GM12873 (cell line): ENCODE data around the gene KIR2DL1.
"Not testable (repeated sequence)": the region's sequence is repeated elsewhere in the genome, so short reads cannot be mapped to it uniquely, and the experiment has no call there.

Experiments
- CTCF ChIP-seq: IDR thresholded peaks from 2 replicates; pipeline ENCODE4 v1.5.1; 2012; ENCODE audit warnings: low read depth, mild to moderate bottlenecking, moderate library complexity, low read length, control low read depth; ENCODE audit not compliant: insufficient read depth; ENCODE audit errors: missing control alignments

KIR2DL1 gene

GRCh38 chr19:54731191-54731590 is 38.4 kb upstream of the KIR2DL1 start:
- no peak for TF ChIP-seq CTCF

GRCh38 chr19:54738306-54738705 is 31.3 kb upstream of the KIR2DL1 start, which contains the start of gene KIR2DL3:
Gene KIR2DL3, plus strand, starts transcription at chr19:54738513. Its CDS starts 33 bp downstream, at chr19:54738546.
- not testable (repeated sequence) for TF ChIP-seq CTCF

DNA sequence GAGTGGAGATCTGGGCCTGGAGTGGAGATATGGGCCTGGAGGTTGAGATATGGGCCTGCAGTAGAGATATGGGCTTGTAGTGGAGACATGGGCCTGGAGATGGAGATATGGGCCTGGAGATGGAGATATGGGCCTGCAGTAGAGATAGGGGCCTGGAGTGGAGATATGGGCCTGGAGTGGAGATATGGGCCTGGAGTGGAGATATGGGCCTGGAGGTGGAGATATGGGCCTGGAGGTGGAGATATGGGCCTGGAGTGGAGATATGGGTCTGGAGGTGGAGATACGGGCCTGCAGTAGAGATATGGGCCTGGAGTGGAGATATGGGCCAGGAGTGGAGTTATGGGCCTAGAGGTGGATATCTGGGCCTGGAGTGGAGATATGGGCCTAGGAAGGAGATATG is 30.9 kb upstream of the KIR2DL1 start:
- no peak for TF ChIP-seq CTCF

DNA sequence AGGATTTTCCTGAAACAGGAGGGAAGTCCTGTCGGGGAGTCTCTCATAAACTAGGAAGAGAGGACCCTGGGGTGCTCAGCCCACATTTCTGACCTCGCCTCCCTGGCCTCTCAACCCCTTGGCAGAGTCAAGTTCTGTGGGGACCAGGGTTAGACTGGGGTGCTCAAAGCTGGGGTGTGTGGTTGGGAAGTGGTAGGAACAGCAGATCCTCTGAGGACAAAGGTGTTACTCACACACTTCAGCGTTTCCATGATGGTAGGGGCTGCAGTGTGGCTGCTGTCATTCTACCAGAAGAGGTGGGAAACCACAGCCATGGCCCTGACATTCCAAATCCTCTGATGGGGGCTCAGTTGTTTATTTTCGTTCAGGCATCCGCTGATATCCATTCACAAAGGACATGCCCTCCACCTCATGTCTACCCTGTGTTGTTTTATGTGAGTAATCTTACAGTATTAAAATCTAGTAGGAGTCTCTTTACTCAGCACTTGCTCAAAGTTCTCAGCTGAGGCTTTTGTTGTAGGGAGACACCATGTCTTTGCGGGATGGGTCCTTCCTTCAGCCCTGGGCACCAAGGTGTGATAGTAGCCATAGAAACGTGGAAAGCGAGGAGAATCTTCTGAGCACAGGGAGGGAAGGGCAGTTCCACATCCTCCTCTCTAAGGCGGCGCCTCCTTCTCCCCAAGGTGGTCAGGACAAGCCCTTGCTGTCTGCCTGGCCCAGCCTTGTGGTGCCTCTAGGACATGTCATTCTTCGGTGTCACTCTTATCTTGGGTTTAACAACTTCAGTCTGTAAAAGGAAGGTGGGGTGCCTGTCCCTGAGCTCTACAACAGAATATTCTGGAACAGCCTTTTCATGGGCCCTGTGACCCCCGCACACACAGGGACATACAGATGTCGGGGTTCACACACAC is 29.8 kb upstream of the KIR2DL1 start:
- TF ChIP-seq CTCF = no peak

- TF ChIP-seq CTCF = no peak
Observed at GRCh38 chr19:54790711-54791110, 21.1 kb downstream of the KIR2DL1 start.

DNA sequence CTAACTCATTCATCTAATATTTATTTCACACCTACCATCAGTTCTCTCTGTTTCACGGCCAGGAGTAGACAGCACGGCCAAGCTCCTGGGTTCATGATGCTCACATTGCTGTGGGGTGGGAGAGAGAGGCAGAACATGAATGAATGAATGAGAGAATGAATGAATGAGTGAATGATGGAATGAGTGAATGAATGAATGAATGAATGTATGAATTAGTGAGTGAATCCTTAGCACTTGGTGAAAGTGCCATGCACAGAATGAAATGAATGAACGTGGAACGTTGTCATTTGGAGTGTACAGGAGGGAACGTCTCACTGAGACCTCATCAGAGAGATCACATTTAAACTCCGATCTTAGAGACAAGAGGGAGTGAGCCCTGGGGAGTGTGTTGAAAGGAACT is 21.9 kb downstream of the KIR2DL1 start:
- no peak for TF ChIP-seq CTCF

DNA sequence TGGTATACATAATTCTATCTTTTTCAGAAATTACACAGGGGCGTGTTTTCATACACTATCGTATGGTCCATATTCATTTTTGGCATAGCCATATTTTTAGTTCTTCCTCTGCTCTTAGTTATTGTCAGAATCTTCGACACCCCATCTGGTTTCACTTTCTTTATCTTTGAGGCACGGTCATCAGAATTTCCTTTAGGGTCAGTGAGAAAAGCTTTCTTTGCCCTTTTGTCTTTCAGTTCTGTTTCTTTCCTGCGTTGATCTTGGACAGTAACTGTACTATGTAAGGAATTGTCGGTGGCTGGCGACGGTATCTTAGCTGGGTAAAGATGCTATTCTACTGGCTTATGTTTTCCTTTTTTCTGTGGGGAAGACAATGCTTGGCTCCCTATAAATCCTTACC is 23.2 kb downstream of the KIR2DL1 start:
- TF ChIP-seq CTCF = no peak
